Measurements from ENCODE around the gene KLHL14.
"Not testable (repeated sequence)": the region's sequence is repeated elsewhere in the genome, so short reads cannot be mapped to it uniquely, and the experiment has no call there.

The KLHL14 gene

DNA sequence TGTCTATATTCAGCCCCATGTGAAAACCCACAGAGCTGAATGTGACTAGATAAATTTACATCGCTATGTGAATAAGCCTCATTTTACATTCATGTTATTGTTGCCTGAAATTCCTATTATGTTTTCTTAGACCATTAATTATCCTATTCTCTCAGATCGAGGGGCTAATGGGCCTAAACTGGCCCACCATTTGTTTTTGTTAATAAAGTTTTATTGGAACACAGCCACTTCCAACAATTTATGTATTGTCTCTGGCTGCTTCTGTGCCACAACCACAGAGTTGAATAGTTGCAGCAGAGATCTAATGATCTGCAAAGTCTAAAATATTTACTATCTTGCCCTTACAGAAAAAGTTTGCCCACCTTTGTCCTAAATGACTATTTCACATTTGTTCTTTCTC, 61.0 kb downstream of the KLHL14 start:
- no peak for DNase-seq

DNA sequence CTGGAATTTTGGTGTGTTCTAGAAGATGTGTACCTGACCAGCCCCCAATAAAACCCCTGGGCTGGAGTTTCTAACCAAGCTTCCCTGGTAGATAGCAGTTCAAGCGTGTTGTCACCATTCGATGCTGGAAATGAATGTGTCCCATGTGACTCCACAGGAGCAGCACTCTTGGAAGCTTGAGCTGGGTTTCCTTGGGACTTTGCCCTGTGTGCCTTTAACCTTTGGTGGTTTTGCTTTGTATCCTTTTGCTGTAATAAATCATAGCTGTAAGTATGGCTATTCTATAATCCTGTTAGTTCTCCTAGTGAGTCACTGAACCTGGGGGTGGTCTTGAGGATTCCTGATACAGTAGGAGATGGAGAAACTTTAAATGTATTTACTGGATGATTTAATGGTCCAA, 65.2 kb downstream of the KLHL14 start:
- DNase-seq: no peak

DNA sequence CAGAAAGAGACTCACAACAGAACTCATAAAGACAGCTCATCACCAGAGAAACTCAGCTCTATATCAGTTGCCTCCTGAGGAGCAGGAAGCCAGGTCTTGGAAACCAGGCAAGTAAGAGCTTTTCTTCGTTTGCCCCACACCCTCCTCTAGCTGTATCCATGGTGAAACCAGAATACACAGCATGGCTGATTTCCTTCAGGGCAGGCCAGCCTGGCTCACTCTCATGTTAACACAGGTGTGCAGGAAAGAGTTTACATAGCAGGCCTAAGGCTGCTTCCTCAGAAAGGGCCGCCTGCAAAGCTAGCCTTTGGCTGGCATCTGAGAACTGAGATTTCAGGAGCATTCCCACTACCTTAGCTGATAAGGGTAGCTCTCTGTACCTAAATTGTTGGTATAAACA, 65.7 kb downstream of the KLHL14 start:
- peak; percentile 35 for DNase-seq

DNA sequence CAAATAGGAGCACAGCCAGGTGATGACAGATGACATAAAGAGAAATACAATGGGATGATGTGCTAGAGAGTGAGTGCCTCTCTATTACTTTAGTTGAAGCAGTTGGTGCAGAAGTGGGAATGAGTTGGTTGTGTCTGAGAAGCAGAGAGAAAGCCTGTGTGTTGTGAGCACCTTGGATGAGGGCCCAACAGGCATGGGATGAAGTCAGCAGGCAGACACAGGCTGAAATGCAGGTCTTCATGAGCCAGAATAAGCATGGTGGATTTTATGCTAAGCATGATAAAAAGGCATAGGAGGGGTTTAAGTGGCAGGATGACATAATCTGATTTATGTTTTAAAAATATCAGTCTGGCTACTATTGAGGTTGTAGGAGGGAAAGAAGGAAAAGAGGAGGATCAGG, 71.5 kb downstream of the KLHL14 start:
- no peak for DNase-seq

DNA sequence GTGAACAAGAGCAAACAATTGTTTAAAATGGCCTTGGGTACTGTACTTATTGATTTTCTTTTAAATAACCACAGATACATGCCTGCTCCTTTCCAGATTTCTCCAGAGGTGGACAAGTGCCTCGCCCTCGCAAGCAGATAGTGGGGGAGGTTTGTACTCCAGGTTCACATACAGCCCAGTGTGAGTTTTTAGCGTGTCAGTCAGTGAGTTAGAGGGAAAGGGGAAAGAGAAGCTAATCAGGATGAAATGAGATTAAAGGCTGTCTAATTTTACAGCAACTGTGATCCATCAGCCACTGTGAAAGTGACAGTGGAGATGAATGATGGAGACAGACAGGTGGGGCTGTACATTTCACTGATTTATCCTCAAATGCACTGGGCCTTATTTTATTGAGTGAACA, 74.7 kb downstream of the KLHL14 start:
- no peak for DNase-seq

DNA sequence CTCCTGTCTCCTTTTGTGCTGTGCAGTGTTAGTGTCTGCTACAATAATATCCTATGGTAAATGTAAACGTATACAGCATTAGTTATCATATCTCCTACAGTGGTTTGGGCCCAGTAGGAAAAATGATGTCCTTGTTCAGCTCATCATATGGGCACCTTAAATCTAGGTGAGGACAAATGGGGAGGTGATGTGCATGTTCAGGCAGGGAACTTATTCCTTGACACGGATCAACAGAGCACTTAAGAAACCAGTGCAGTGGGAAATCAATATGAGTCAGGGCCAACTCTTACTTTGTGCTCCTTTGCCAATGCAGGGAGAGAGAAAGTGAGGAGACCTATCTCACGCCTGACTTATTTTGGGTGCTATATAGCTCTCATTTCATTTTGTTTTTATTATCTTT, 76.4 kb downstream of the KLHL14 start:
- no peak for DNase-seq

DNA sequence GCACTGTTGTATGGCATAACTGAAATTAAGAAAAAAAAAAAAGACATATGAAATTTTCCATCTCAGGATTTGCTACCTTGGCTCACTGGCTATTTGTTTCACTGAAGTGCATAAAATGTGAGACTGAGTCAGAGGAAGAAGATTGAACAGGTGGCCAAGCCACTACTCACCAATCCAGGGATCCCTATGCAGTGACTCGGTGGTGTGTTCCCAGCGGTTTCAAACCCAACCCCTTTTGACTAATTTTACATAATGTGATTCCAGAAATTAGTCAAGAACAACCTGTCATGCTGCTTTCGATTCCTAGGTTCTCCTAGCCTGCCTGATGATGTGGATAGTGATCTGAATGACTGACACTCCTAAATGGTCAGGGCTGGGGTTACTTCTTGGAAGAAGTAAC, 77.3 kb downstream of the KLHL14 start:
- no peak for DNase-seq

DNA sequence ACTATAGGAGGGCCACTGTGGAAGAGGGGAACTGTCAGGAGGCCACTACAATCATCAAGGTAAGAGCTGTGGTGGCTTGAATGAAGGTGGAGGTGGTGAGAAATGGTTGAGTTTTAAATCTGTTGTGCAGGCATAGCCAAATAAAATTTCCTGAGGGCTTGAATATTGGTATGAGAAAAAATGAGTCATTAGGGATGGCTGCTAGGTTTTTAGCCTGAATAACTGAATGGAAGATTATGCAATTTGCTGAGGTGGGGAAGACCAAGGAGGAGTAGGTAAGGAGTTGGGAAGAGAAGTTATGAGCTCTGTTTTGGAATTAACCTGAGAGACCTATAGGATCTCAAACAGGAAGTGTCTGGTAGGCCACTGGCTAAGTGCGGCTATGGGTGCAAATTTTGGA, 84.0 kb downstream of the KLHL14 start:
- DNase-seq: no peak

DNA sequence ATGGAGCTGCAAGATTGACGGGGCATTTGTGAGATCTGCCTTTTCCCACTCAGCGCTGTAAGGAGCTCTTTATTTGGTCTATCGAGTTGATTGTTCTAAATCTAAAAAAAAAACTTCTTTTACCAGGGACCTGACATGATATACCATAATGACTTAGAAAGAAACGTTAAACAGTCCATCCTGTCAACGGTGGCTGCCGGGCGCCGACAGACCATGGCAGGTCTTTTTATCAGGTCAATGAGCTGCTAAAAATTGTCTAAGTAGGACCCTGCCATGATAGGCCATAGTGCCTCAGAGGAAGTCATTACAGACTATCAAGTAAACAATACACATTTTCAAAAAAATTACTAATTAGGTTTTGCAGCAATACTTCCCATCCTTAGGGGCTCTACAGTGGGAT, 87.9 kb downstream of the KLHL14 start:
- DNase-seq: no peak

DNA sequence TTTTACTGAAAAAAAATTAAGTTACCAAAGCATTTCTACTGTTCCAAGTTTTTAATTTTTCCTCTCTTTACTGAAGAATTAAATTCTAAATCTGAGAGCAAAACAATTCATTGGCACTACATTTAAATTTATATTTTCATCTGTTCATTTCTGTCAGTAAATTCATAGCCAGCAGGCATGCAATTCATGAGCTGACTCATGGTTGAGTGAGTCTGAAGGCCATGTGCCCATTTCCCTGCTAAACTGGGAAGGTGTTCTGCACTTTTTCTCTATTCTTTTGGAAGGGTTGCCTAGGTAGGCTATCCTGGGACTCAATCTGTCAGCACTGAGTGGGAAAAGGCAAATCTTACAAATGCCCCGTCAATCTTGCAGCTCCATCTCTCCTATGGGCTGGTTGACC, 88.7 kb downstream of the KLHL14 start:
- no peak for DNase-seq

DNA sequence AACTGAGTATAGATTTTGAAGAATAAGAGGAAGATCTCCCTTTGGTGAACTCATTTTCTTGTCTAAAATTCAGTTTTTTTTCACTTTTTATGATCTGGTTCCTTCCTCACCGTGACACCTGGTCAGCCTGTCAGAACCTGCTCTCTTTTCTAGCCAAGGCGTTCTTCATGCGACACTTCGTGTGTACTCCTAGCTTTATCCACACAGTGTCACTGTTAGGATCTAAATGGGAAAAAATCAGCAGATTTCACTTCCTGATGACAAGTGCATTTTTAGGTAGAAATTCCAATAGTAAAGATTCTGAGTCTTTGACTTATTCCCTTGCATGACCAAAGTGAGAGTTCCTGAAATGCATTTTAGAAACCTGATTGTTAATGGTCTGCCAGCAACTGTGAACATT, 89.8 kb downstream of the KLHL14 start:
- DNase-seq: no peak

DNA sequence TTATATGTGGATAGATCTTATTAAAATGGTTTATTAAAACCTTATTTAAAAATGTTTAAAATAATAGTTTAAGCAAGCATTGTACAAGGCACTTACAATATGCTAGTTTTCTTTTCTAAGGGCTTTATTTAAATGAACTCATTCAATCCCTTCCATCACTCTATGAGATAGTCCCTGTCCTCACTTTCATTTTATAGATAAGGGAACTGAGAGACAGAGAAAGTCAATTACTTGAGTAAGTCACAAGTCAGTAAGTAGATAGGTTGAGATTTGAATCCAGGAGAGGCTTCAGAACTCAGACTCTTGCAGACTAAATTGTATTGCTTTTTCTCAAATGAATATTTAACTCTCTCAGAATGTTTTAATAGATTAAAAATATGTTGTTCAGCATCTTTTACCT, 95.2 kb downstream of the KLHL14 start:
- no peak for DNase-seq

DNA sequence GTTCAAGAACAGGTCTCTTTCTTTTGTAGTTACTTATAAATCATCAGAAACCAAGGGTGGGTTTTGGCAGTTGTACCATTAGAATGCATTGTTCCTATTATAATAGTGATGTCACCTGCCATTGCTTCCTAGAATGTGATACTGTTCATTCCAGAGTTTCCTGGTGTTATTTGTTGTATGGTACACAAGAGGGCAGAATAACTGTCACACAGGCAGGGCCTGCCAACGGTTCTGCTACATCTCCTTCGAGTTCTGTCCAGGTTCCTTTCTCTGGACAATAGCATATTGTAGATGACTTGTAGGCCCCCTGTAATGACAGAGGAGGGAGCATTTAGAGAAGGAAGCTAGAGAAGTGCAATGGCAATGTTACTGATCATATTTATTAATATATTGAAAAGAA, 98.3 kb downstream of the KLHL14 start:
- DNase-seq: peak; percentile 34

DNA sequence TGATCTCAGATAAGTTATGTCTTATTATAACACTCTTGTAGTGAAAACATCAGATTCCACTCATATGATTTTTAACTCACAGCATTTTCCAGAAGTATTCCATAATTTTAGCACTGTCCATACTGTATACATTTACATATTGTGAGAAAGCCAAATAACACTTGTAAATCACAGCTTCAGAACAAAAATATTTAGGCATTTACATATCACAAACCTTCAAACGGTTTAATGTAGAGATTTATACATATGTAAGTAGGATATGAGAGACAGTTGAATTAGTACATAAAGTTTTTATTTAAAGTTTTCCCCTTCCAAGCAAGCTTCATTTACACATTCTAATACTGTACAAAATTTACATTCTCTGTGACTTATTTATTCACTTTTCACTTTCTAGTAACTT, 100.4 kb downstream of the KLHL14 start:
- no peak for DNase-seq

DNA sequence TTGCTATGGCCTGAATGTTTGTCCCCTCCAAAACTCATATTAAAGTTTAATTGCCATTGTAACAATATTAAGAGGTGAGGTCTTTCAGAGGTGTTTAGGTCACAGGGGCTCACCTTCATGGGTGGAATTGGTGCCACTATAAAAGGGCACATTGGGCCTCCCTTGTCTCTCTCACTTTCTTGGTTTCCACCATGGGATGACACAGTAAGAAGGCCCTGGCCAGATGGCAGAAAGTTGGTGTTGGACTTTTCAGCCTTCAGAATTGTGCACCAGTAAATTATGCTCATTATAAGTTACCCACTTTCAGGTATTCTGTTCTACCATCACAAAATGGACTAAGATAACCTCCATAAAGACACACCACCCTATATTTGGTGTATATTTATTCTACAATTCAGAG, 102.1 kb downstream of the KLHL14 start:
- no peak for DNase-seq

DNA sequence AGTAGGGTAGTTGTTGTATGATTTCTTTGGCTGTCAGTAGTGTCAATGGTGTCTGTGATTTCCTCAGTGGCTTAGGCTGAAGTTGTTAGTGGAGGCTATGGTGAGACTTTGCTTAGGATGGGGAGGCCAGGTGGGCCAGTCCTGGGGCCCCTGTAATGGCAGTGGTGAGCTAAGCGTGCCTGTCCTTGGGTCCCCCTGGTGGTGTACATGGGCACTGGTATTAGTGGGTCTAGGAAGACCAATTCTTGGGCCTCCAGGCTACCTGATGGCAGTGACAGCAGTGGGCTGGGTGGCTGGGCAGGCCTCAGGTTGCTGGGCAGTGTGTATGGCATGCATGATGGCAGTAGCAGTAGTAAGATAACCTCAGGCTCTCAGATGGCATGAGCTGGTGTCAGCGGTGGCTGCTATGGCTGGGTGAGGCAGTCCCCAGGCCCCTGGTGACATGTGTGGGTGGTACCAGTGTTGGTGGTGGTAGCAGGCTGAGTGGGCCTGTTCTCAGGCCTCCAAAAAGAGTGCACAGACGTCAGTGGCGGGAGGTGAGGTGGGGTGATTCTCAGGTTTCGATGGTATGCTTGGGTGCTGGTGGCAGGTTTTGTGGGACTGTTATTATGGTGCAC, 103.2 kb downstream of the KLHL14 start:
- DNase-seq: no peak

DNA sequence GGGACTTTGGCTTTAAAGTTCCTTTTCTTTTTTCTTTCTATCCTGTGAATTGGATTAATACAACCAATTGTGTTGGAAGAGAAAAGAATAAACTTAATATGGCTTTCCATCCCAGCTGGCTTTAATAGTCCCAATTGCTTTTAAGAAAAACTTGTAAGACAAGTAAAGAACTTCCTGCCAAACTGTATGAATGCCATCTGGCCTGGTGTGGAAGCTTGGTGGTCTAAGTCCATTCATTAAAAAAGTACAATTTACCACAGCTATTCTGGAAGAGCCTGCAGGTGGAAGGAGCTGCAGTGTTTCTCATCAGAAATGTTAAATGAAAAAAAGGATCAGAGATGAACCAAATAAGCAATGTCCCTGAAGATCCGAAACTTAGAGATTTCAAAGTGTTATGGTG, 103.9 kb downstream of the KLHL14 start:
- no peak for DNase-seq

DNA sequence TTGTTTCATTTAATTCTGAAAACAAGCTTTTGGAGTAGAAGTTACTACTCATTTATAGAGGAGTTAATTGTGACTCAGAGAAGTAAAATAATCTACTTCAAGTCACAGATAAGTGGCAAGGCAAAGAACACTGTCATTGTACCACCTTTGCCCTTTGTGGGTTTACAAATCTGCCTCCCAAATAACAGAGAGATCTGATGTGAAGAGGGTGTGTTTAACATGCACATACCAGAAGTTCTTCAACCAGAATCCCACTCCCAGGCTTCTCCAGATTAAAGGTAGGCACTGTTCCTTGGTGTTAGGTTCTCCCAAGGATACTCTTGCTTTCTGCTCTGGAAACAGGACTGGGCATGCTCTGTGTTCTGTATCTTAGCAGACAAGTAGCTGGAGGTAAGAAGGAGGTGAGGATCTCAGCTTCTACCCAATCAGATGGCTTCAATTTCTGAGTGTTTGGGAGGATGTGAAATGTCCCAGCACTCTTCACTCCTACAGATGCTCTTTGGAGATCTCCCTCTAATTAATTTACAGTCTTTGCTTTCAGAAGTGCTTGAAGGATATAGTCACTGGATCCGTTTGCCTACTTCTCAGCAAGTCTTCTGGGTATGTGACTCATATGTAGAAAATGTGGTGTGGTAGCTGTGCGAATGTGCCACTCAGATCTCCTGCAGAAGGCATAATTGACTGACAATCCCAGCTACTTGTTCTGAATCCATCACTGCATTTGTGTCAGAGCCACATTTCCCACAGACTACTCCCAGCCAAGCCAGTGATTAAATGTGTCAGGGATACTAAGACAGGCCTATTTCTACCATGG, 111.1 kb downstream of the KLHL14 start:
- no peak for DNase-seq

DNA sequence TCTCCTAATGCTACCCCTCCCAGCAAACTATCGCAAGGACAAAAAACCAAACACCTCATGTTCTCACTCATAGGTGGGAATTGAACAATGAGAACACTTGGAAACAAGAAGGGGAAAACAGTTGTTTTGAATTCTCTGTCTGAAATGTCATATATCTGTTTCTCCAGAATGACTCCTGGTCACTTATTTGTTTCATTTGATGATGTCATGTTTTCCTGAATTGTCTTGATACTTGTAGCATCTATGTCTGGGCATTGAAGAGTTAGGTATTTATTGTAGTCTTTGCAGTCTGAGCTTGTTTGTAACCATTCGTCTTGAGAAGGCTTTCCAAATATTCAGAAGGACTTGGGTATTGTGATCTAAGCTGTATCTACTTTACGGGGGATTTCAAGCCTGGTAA, 118.3 kb downstream of the KLHL14 start:
- not testable (repeated sequence) for DNase-seq

DNA sequence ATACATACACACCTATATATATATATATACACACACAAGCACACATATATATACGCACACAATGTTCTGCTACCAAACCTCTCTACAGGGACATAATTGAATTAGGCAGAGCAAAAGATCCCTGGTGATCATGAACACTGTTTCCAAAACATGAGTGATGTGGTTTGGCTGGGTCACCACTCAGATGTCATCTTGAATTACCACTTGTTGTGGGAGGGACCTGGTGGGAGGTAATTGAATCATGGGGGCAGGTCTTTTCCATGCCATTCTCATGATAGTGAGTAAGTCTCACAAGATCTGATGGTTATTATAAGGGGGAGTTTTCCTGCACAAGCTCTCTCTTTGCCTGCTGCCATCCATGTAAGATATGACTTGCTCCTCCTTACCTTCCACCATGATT, 135.2 kb downstream of the KLHL14 start:
- not testable (repeated sequence) for DNase-seq

DNA sequence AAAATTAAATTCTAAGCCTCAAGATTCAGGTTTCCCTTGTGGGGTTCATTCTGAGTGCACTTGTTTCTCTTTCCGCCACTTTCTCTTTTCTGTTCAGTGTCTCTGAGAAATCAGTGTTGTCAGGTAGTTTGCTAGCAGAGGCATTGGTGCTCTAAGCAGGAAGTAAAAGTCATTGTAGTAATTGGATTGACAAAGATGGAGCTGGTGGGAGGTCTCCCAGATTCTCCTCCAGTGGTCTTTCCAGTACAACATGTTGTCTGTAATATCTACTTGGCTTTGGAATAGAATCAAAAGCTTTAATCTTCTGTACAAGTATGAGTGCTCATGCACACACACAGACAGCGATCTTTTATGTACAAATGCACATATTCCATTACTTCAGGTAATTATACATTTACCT, 135.6 kb downstream of the KLHL14 start:
- DNase-seq: no peak

DNA sequence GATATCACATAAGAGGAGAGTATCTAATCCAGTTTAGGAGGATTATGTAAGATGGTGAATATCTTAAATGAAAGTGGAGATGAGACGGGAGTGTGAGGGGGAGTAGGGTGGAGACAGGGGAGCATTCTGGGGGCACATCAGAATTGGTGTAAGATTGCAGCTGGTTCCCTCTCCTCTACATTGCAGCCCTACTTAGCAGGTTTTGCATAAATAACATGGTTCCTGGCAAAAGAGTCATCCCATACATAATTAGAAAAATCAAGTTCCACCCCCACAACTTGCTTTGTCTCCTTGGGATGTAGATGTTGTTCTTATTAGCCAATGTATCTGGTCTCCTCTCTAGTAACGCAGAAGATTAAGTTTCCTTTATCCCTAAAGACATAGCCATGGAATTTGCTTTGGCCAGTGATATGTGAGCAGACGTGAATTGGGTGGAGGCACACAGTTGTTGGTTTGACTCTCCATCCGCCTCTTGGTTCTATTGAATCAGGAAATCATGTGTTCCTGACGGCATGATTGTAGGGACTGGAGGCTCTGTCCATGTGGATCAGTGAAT, 137.9 kb downstream of the KLHL14 start:
- DNase-seq: no peak

DNA sequence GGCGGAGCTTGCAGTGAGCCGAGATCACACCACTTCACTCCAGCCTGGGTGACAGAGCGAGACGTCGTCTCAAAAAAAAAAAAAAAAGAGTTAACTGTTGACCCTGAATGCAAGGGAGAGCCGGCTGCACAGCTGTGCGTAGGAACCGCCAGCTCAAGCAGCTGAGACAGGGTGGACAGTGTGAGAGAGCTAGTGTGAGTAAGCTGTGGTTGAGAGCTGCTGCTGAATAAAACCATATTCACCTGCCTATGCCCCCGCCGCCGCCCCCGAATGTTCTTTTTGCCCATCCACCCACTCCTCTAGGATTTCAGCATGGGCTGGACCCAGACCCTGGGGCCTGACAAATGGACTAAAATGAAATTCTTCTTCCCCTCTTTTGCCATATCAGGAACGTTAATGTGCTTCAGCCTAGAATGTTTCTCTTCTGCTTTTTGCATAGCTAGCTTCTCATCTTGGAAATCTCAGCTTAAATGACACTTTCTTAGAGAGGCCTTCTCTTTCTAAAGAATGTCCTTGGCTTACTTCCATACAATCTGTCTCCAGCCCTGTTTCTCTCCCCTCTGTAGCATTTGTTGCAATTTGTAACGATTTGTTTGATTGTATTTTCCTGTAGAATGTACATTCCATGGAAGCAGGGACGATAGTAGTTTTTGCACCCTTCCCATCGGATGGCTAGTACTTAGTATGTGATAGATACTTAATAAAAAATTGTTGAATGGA, 142.7 kb downstream of the KLHL14 start:
- DNase-seq: no peak

DNA sequence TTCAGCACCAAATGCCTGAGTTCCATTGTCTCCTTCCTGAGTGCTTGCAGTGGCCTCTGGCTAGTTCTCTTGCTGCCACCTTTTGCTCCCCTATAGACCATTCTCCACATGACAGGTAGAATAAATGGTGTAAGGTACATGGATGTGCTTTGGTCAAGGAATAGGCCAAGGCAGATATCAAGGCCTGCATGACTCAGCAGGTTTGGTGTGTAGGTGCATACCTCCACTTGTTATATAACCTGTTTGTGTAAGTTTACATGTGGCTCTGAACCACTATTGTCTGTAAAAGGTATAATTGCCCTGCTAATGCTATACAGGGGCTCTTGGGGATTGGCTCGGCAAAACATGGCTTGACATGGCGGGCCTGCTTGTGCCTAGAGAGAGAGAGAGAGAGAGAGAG, 143.5 kb downstream of the KLHL14 start:
- DNase-seq: no peak
